ENCODE measurements around the gene UBASH3B. TPM values are rescaled to one million over a fixed set of nuclear protein-coding genes. Genes with fewer than 3 reads are reported as not detected.

The UBASH3B gene
- total and polyA plus RNA-seq, 2 of the 13 experiments (the other 11 are each of a cell fraction or from before 2014, with no cell fraction given): 4.4 to 7.6 TPM

- no peaks in the 10 kb centered on the region for H3K4me1 ChIP-seq (ENCODE audit: insufficient read depth, low read length)
- H2AFZ ChIP-seq (ENCODE audit: low read length): no peak overlapping the region
- WGBS (ENCODE audit: low lambda C conversion rate): 76% methylated on average over 5 of the region's 5 CpGs
- in situ Hi-C loops (cut with HindIII; ENCODE audit: extremely low pct_ligation_motif_present, low pct_unique_long_range_greater_than_20kb): no loop called here
- H3K27me3 ChIP-seq (ENCODE audit: control insufficient read depth in 1 of 2, insufficient read depth in 2 of 2, low read length in 2 of 2): no peaks in the 10 kb centered on the region
- CTCF ChIA-PET (ENCODE audit: low intra/inter-chr PET ratio, low total read pairs): interaction anchor here (1.5 kb wide), 1 partner anchor 59 kb away, joined by 11 read pairs; no protein-coding TSS in a partner anchor
- TF ChIP-seq ZNF326 (CRISPR knock-in tag; IDR thresholded peaks at IDR 0.05; ENCODE audit: borderline replicate concordance): no peak
- no peaks in the 10 kb centered on the region; the same call in 1 of the 2 replicates for H4K20me1 ChIP-seq (ENCODE audit: insufficient read depth, low read length)
- no peak overlapping the region for H3K9ac ChIP-seq (ENCODE audit: insufficient read depth, low read depth, low read length)
- H3K4me2 ChIP-seq (ENCODE audit: low read depth, low read length): no peak overlapping the region
- peaks cover 7 to 16% of the 10 kb centered on the region in 2 experiments for H3K36me3 ChIP-seq (replicated peaks in 1 of 2; ENCODE audit: control insufficient read depth in 1 of 2, insufficient read depth in 2 of 2, low read length in 2 of 2)
- no peak for ATAC-seq
- H3K9me3 ChIP-seq (ENCODE audit: low read length): no peaks in the 10 kb centered on the region
- POLR2A ChIA-PET: no interaction called here
- no peak overlapping the region for H3K27ac ChIP-seq (ENCODE audit: extremely low read length, insufficient read depth, low read length)
- DNase-seq (ENCODE audit: low spot score): no peak
- intact Hi-C loops (cut with micrococcal nuclease; ENCODE audit: unreplicated experiment): no loop called here
- no peak overlapping the region for H3K4me3 ChIP-seq (replicated peaks in 1 of 3; ENCODE audit: insufficient read depth in 1 of 3, low read depth in 2 of 3, low read length in 3 of 3)
- FAIRE-seq: no peak
- no peaks in the 10 kb centered on the region for H3K79me2 ChIP-seq (ENCODE audit: insufficient read depth, low read length)
- BruUV-seq (replicated peaks): no TSS peak
These were observed 139.8 kb downstream of the UBASH3B start for GRCh38 chr11:122795307-122795706.

GRCh38 chr11:122796128-122796717 lies 140.7 kb downstream of the UBASH3B start:
- FAIRE-seq (no peak), DNase-seq (ENCODE audit: low spot score) (peak; percentile 9), ATAC-seq (peak; percentile 74)
- ChIA-PET POLR2A (no interaction called here), CTCF (ENCODE audit: low intra/inter-chr PET ratio, low total read pairs) (interaction anchor here (1.5 kb wide), 1 partner anchor 58 kb away, joined by 11 read pairs; no protein-coding TSS in a partner anchor)
- no peak overlapping the region for H3K27ac ChIP-seq (ENCODE audit: extremely low read length, insufficient read depth, low read length)
- no peaks in the 10 kb centered on the region for H3K79me2 ChIP-seq (ENCODE audit: insufficient read depth, low read length)
- no peaks in the 10 kb centered on the region for H3K27me3 ChIP-seq (ENCODE audit: control insufficient read depth in 1 of 2, insufficient read depth in 2 of 2, low read length in 2 of 2)
- no TSS peak for BruUV-seq (replicated peaks)
- peaks cover 9 to 16% of the 10 kb centered on the region in 2 experiments for H3K36me3 ChIP-seq (replicated peaks in 1 of 2; ENCODE audit: control insufficient read depth in 1 of 2, insufficient read depth in 2 of 2, low read length in 2 of 2)
- no peak overlapping the region for H2AFZ ChIP-seq (ENCODE audit: low read length)
- H3K4me3 ChIP-seq (replicated peaks in 1 of 3; ENCODE audit: insufficient read depth in 1 of 3, low read depth in 2 of 3, low read length in 3 of 3): no peak overlapping the region
- in situ Hi-C loops (cut with HindIII; ENCODE audit: extremely low pct_ligation_motif_present, low pct_unique_long_range_greater_than_20kb): no loop called here
- WGBS (ENCODE audit: low lambda C conversion rate): 77% methylated on average over 9 of the region's 11 CpGs
- TF ChIP-seq STAG1 (CRISPR knock-in tag; IDR thresholded peaks at IDR 0.05) (peak; percentile 44), ZNF3 (CRISPR knock-in tag; IDR thresholded peaks at IDR 0.05) (no peak), SMC3 (IDR thresholded peaks at IDR 0.05; ENCODE audit: low read length) (peak; percentile 38; the same call in 1 of the 2 replicates), ZBTB8A (CRISPR knock-in tag; IDR thresholded peaks at IDR 0.05; ENCODE audit: borderline replicate concordance, low read depth) (no peak), RFX3 (CRISPR knock-in tag; IDR thresholded peaks at IDR 0.05) (no peak), DNMT1 (CRISPR knock-in tag; IDR thresholded peaks at IDR 0.05) (no peak)
- TF ChIP-seq, protein P1, sequence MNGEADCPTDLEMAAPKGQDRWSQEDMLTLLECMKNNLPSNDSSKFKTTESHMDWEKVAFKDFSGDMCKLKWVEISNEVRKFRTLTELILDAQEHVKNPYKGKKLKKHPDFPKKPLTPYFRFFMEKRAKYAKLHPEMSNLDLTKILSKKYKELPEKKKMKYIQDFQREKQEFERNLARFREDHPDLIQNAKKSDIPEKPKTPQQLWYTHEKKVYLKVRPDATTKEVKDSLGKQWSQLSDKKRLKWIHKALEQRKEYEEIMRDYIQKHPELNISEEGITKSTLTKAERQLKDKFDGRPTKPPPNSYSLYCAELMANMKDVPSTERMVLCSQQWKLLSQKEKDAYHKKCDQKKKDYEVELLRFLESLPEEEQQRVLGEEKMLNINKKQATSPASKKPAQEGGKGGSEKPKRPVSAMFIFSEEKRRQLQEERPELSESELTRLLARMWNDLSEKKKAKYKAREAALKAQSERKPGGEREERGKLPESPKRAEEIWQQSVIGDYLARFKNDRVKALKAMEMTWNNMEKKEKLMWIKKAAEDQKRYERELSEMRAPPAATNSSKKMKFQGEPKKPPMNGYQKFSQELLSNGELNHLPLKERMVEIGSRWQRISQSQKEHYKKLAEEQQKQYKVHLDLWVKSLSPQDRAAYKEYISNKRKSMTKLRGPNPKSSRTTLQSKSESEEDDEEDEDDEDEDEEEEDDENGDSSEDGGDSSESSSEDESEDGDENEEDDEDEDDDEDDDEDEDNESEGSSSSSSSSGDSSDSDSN (CRISPR knock-in tag; IDR thresholded peaks at IDR 0.05): no peak
- TF ChIP-seq, protein P2, sequence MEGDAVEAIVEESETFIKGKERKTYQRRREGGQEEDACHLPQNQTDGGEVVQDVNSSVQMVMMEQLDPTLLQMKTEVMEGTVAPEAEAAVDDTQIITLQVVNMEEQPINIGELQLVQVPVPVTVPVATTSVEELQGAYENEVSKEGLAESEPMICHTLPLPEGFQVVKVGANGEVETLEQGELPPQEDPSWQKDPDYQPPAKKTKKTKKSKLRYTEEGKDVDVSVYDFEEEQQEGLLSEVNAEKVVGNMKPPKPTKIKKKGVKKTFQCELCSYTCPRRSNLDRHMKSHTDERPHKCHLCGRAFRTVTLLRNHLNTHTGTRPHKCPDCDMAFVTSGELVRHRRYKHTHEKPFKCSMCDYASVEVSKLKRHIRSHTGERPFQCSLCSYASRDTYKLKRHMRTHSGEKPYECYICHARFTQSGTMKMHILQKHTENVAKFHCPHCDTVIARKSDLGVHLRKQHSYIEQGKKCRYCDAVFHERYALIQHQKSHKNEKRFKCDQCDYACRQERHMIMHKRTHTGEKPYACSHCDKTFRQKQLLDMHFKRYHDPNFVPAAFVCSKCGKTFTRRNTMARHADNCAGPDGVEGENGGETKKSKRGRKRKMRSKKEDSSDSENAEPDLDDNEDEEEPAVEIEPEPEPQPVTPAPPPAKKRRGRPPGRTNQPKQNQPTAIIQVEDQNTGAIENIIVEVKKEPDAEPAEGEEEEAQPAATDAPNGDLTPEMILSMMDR (CRISPR knock-in tag; IDR thresholded peaks at IDR 0.05): peak; percentile 70
- intact Hi-C loops (cut with micrococcal nuclease; ENCODE audit: unreplicated experiment): loop anchor here (1.0 kb wide), 1 partner anchor 58 kb away; no protein-coding TSS in a partner anchor
- H3K4me2 ChIP-seq (ENCODE audit: low read depth, low read length): no peak overlapping the region
- H3K4me1 ChIP-seq (ENCODE audit: insufficient read depth, low read length): no peaks in the 10 kb centered on the region
- H3K9me3 ChIP-seq (ENCODE audit: low read length): no peaks in the 10 kb centered on the region
- H3K9ac ChIP-seq (ENCODE audit: insufficient read depth, low read depth, low read length): no peak overlapping the region
- no peaks in the 10 kb centered on the region; the same call in 1 of the 2 replicates for H4K20me1 ChIP-seq (ENCODE audit: insufficient read depth, low read length)

Measured in HepG2 (cell line).